Heart left ventricle (tissue), 16 donors: ENCODE measurements around the gene TBC1D22B. TPM values are rescaled to one million over a fixed set of nuclear protein-coding genes. Genes with fewer than 3 reads are reported as not detected.
A peak's percentile ranks its signal among the peaks of the same experiment; 100 is the strongest.
"Not testable (repeated sequence)": the region's sequence is repeated elsewhere in the genome, so short reads cannot be mapped to it uniquely, and the experiment has no call there.

Source experiments
- ATAC-seq, 4 donors: fragments of 200-7000 bp; cut with Tn5 transposase; one replicate each; pipeline ENCODE4 v1.9.1; 2020 to 2022; ENCODE audit warnings: moderate library complexity in 4 of 4, mild to moderate bottlenecking in 3 of 4, moderate number of reproducible peaks in 1 of 4
- DNase-seq, 5 donors: peaks; one replicate each; pipeline ENCODE4 v3.0.0-alpha.2; 2020
- H3K27ac ChIP-seq, 12 donors: fragments of 200-600 bp; sonication (generic) in 4 of 12; one replicate each; pipeline versions ENCODE4 v1.5.0 to v1.8.0; 2016 to 2022; ENCODE audit warnings: mild to moderate bottlenecking in 2 of 12
- H3K27me3 ChIP-seq, 9 donors: fragments of 200-600 bp; sonication (generic) in 2 of 9; one replicate each; pipeline versions ENCODE4 v1.5.1 to v1.8.0; 2016 to 2022; ENCODE audit warnings: mild to moderate bottlenecking in 3 of 9
- H3K36me3 ChIP-seq, 9 donors: fragments of 200-600 bp; sonication (generic) in 2 of 9; one replicate each; pipeline versions ENCODE4 v1.5.0 to v1.8.0; 2018 to 2022; ENCODE audit warnings: mild to moderate bottlenecking in 2 of 9
- H3K4me1 ChIP-seq, 12 donors: fragments of 200-600 bp; sonication (generic) in 4 of 12; one replicate each; pipeline versions ENCODE4 v1.5.0 to v1.8.0; 2016 to 2022; ENCODE audit warnings: mild to moderate bottlenecking in 3 of 12
- H3K4me3 ChIP-seq, 12 donors: fragments of 200-600 bp; sonication (generic) in 4 of 12; one replicate each; pipeline versions ENCODE4 v1.5.0 to v1.8.0; 2017 to 2022; ENCODE audit warnings: mild to moderate bottlenecking in 9 of 12, moderate library complexity in 4 of 12
- H3K9me3 ChIP-seq, 12 donors: fragments of 200-600 bp; sonication (generic) in 4 of 12; one replicate each; pipeline versions ENCODE4 v1.5.0 to v1.8.0; 2016 to 2022; ENCODE audit warnings: mild to moderate bottlenecking in 1 of 12
- POLR2A ChIP-seq, 2 donors: fragments of 450-650 bp; IDR thresholded peaks; one replicate each; pipeline ENCODE4 v1.6.1; 2017; ENCODE audit warnings: antibody characterized with exemption in 2 of 2, mild to moderate bottlenecking in 2 of 2, moderate library complexity in 2 of 2
- WGBS, 4 donors: extraction: QIAGEN DNeasy Blood & Tissue Kit in 2 of 4; methylation state at CpG; one replicate each; pipeline versions ENCODE4 v1.1.5 to v1.1.7; 2013 to 2018; 5-methylcytosine and 5-hydroxymethylcytosine counted together
- intact Hi-C, 10 donors: fragments of 100-400 bp; cut with DNase I; formaldehyde crosslinking; loops; one replicate each; pipeline versions ENCODE4 v1.11.1 to v1.14.2; 2022
- polyA plus RNA-seq, 2 donors: library from polyadenylated mRNA; stranded (reverse); fragments of 200-250 nt; gene quantifications; one replicate each; pipeline ENCODE4 v1.2.3, GENCODE V29; 2013
- total RNA-seq, 9 donors: library from RNA; depleted of rRNA in 2 of 9; stranded (reverse); fragments of >200 nt in 2 of 9; fragmentation: NEBNext Ultra II Directional in 3 of 9; extraction: Animal tissue kit (Norgen Biotek cat#: 25700) in 3 of 9; gene quantifications; one replicate each; pipeline versions ENCODE4 v1.1.0 to v1.2.4, GENCODE V29; 2016 to 2023
- TF ChIP-seq, protein P1 (sequence below), 12 donors: fragments of 200-600 bp; sonication (generic) in 4 of 12; IDR thresholded peaks; one replicate each; pipeline versions ENCODE4 v1.5.0 to v1.8.0; 2018 to 2022; ENCODE audit warnings: antibody characterized with exemption in 12 of 12, mild to moderate bottlenecking in 5 of 12
- donor health status: ischemic (EF 13 %, LVEDD 7.1; RV severe dilation, severe dysfunction).
- donor health status: healthy with polysubstance abuse.
- donor health status: DM: no; HTN: yes; CAD: no.
- donor health status: DM: no; HTN: no; CAD: no.
- donor health status: ischemic (EF 25% LVEDD 6.9; RV normal size, moderate dysfunction).
- donor health status: ischemic (EF 25% LVEDD 5.7; RV mildly dilated, moderate dysfunction).
- donor health status: healthy.
- donor health status: DM: yes; HTN: yes; CAD: no.
- donor health status: ischemic (EF 35%, LVEDD 5.7; RV mildly dilated, moderate dysfunction).
- donor health status: nonischemic (EF 11% LVEDD 7.7; RV severe dilation, severe dysfunction).
- donor health status: DM: yes; HTN: yes; CAD: no.
- donor health status: PGD.
- donor health status: ischemic (EF 29% LVEDD 5.4; RV normal size, mild dysfunction).
- donor health status: nonischemic (EF 23%, LVEDD 6.1; RV moderate dilation, normal function).

TBC1D22B gene
- total and polyA plus RNA-seq, 11 donors, result 3.1 to 10.7 (median 7.3) TPM

DNA sequence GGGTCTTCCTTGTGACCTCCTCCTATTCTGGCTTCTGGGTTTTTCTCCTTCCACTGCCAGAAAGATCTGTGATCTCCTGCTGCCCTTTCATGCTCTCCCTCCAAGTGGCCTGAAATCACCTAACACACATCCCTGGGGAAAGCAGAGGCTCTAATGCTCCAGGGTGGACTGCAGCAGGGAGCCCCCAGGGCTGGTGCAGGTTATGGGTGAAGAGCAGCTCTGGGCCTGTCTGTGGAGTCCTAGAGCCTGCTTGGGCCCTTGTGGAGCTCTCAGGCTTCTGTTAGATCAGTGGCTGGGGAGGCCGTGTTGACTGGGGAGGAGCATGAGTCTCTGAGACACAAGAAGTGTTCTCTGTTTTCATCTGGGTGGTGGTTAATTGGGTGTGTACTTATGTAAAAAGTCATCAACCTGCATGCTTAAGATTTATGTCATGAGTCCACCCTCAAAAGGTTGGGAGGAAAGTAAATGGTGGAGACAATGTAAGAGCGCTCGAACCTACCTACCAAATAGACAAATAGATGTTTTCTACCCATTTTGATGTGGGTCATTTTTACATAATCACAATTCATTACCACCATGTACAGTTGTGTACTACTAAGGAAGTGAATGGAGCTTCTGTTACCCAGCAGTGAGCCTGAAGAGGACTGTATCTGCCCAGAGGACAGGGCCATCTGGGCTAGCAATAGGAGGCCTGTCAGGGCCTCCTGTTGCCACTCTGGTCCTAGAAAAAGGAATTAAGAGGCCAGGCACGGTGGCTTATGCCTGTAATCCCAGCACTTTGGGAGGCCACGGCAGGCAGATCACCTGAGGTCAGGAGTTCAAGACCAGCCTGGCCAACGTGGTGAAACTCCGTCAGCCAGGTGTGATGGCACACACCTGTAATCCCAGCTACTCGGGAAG, 64.2 kb downstream of the TBC1D22B start:
- TF ChIP-seq, protein P1, sequence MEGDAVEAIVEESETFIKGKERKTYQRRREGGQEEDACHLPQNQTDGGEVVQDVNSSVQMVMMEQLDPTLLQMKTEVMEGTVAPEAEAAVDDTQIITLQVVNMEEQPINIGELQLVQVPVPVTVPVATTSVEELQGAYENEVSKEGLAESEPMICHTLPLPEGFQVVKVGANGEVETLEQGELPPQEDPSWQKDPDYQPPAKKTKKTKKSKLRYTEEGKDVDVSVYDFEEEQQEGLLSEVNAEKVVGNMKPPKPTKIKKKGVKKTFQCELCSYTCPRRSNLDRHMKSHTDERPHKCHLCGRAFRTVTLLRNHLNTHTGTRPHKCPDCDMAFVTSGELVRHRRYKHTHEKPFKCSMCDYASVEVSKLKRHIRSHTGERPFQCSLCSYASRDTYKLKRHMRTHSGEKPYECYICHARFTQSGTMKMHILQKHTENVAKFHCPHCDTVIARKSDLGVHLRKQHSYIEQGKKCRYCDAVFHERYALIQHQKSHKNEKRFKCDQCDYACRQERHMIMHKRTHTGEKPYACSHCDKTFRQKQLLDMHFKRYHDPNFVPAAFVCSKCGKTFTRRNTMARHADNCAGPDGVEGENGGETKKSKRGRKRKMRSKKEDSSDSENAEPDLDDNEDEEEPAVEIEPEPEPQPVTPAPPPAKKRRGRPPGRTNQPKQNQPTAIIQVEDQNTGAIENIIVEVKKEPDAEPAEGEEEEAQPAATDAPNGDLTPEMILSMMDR (IDR thresholded peaks at IDR 0.05), result no peak
- TF ChIP-seq POLR2A (IDR thresholded peaks at IDR 0.05), result no peak
- Histone ChIP-seq H3K27ac (peak overlapping the region in 8 of 12 donors; percentile 6 to 53 (median 28)), H3K36me3 (peaks cover 0 to 77% (median 34%) of the 10 kb centered on the region in 9 donors), H3K9me3 (no peaks in the 10 kb centered on the region), H3K27me3 (no peaks in the 10 kb centered on the region), H3K4me1 (peaks cover 0 to 27% (median 11%) of the 10 kb centered on the region in 12 donors), H3K4me3 (no peak overlapping the region)
- ATAC-seq (no peak), DNase-seq (no peak)
- 89 to 94% (median 90%) methylated on average over 7 to 8 of the region's 8 CpGs for WGBS, 4 donors
- intact Hi-C loops, result loop anchor here in 4 of 10 donors (5.0 to 10.0 kb wide), 4 partner anchors 243 to 373 kb away; partner anchors contain the start of gene MDGA1 (in 1 of the 4)

DNA sequence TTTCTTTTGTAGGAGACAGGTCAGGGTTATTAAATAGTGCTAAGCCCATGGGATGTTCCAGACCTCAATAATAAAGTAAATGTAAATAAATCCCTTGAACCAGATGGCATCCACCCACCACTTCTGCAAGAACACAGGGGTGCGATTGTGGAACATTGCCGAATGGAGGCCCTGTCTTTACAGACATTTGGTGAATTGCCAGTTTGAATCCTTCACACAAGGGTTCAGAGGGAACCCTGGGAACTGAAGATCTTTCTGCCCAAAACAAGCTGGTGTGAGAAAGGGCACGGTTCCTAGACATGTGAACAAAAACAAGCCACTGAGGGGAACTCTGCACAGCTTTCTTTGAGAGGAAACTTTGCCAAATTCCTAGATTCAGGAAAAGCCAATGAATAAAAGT, 66.0 kb downstream of the TBC1D22B start:
- Histone ChIP-seq H3K27me3 (no peaks in the 10 kb centered on the region), H3K9me3 (no peaks in the 10 kb centered on the region), H3K4me3 (no peak overlapping the region), H3K36me3 (peaks cover 0 to 58% (median 16%) of the 10 kb centered on the region in 9 donors), H3K4me1 (peaks cover 0 to 26% (median 11%) of the 10 kb centered on the region in 12 donors), H3K27ac (no peak overlapping the region)
- 19 to 57% (median 23%) methylated on average over 3 of the region's 3 CpGs for WGBS, 4 donors
- DNase-seq, result no peak
- TF ChIP-seq, protein P1 (IDR thresholded peaks at IDR 0.05), result no peak
- no peak for TF ChIP-seq POLR2A (IDR thresholded peaks at IDR 0.05)
- no peak for ATAC-seq
- intact Hi-C loops, result loop anchor here in 4 of 10 donors (5.0 to 10.0 kb wide), 4 partner anchors 241 to 371 kb away; partner anchors contain the start of gene MDGA1 (in 1 of the 4)

DNA sequence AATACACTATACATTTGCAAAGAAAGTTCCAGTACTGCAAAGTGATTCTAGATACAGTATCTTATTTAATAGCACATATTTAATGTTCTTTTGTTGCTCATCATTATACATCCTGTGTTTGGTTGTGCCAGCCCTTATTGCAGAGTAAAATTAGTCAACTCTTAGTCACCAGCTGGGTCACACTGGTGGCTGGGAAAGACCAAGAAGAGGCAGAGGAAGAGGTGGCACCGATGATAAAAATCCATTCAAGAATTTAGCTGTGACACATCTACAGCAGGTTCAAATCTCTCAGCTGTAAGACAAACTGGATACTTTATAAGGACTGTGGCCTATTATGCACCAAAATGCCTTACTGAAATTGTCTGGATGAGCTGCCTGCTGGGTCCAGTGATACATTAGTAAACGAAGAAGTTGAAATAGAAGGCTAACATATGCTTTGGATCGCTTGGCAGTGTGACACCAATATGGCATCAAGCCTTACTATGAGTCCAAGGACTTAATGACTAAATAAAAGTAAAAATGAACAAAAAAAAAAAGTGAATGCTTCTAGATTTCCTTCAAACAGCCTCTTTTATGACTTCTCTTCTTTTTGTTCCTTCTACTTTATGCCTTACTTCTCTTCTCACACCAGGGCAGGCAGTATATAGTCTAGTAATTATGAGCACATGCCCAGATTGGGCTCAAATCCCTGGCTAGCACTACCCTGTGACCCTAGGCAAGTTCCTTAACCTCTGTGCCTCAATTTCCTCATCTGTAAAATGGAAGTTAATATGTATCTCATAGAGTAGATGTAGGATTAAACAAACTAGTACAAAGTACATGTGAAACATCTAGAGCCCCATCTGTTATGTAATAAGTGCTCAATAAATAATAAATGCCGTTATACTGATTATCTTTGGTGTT, 66.8 kb downstream of the TBC1D22B start:
- ATAC-seq (no peak), DNase-seq (no peak)
- Histone ChIP-seq H3K9me3 (no peaks in the 10 kb centered on the region), H3K27ac (no peak overlapping the region), H3K4me3 (no peak overlapping the region), H3K36me3 (peaks cover 0 to 57% (median 12%) of the 10 kb centered on the region in 9 donors), H3K4me1 (peaks cover 0 to 19% (median 10%) of the 10 kb centered on the region in 12 donors), H3K27me3 (no peaks in the 10 kb centered on the region)
- intact Hi-C loops, result loop anchor here in 9 of 10 donors (1.0 to 10.0 kb wide), 8 partner anchors 240 to 370 kb away; partner anchors contain the start of gene MDGA1 (in 1 of the 9)
- WGBS, 4 donors, result 57 to 88% (median 59%) methylated on average over 4 of the region's 4 CpGs
- no peak for TF ChIP-seq POLR2A (IDR thresholded peaks at IDR 0.05)
- TF ChIP-seq, protein P1 (IDR thresholded peaks at IDR 0.05), result no peak

DNA sequence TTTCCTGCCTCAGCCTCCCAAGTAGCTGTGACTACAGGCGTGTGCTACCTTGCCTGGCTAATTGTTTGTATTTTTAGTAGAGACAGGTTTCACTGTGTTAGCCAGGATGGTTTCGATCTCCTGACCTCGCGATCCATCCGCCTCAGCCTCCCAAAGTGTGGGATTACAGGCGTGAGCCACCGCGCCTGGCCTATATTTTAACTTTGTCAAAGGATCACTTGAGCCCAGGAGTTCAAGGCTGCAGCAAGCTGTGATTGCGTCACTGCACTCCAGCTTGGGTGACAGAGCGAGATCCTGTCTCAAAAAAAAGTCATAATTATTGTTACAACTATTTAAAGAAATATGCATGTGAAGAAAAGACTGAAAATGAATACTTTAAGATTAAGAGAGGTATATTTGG, 72.8 kb downstream of the TBC1D22B start:
- H3K9me3 ChIP-seq, H3K27ac ChIP-seq, DNase-seq, H3K27me3 ChIP-seq, intact Hi-C loops, H3K4me3 ChIP-seq, ATAC-seq: not testable (repeated sequence)
- peaks cover 0 to 11% (median 0%) of the 10 kb centered on the region in 12 donors for H3K4me1 ChIP-seq
- 92 to 98% (median 97%) methylated on average over 10 of the region's 10 CpGs for WGBS, 4 donors
- H3K36me3 ChIP-seq, result peaks cover 0 to 49% (median 35%) of the 10 kb centered on the region in 9 donors
